Smooth muscle cell (in vitro differentiated cells): ENCODE results near the gene SNX11. TPM values are rescaled to one million over a fixed set of nuclear protein-coding genes. Genes with fewer than 3 reads are reported as not detected.

ENCODE experiments used
- DNase-seq: peaks from one replicate; lab custom pipeline; 2025; ENCODE audit not compliant: unreplicated experiment; lab: John Stamatoyannopoulos, UW
- H2AFZ ChIP-seq: fragments of 200-600 bp; sonication (generic); 2 replicates; pipeline ENCODE4 v1.6.0; 2016; ENCODE audit warnings: antibody characterized with exemption, low read depth, mild to moderate bottlenecking
- H3F3A ChIP-seq: fragments of 200-600 bp; sonication (generic); 2 replicates; pipeline ENCODE4 v1.6.0; 2017; ENCODE audit warnings: antibody characterized with exemption, low read depth
- H3K27ac ChIP-seq: fragments of 200-600 bp; sonication (generic); 2 replicates; pipeline ENCODE4 v1.5.1; 2016; ENCODE audit warnings: low read depth, mild to moderate bottlenecking
- H3K27me3 ChIP-seq: fragments of 200-600 bp; sonication (generic); 2 replicates; pipeline ENCODE4 v1.6.1; 2016; ENCODE audit warnings: low read depth, mild to moderate bottlenecking
- H3K36me3 ChIP-seq: fragments of 200-600 bp; sonication (generic); 2 replicates; pipeline ENCODE4 v1.5.1; 2016; ENCODE audit warnings: low read depth
- H3K4me1 ChIP-seq: fragments of 200-600 bp; sonication (generic); 2 replicates; pipeline ENCODE4 v1.5.1; 2016; ENCODE audit warnings: low read depth
- H3K4me2 ChIP-seq: fragments of 200-600 bp; sonication (generic); 2 replicates; pipeline ENCODE4 v1.6.0; 2016; ENCODE audit warnings: mild to moderate bottlenecking
- H3K4me3 ChIP-seq: fragments of 200-600 bp; sonication (generic); 2 replicates; pipeline ENCODE4 v1.5.1; 2016; ENCODE audit warnings: mild to moderate bottlenecking
- H3K79me2 ChIP-seq: fragments of 200-600 bp; sonication (generic); 2 replicates; pipeline ENCODE4 v1.6.0; 2016; ENCODE audit warnings: low read depth, mild to moderate bottlenecking
- H3K9ac ChIP-seq: fragments of 200-600 bp; sonication (generic); 2 replicates; pipeline ENCODE4 v1.6.0; 2016; ENCODE audit warnings: low read depth
- H3K9me3 ChIP-seq: fragments of 200-600 bp; sonication (generic); replicated peaks from 2 replicates; pipeline ENCODE4 v1.5.1; 2016; ENCODE audit warnings: low read depth
- H4K20me1 ChIP-seq: fragments of 200-600 bp; sonication (generic); 2 replicates; pipeline ENCODE4 v1.6.0; 2016; ENCODE audit warnings: low read depth
- WGBS: methylation state at CpG from one replicate; pipeline ENCODE4 v1.1.7; 2016; ENCODE audit warnings: low lambda C conversion rate; 5-methylcytosine and 5-hydroxymethylcytosine counted together
- polyA plus RNA-seq: library from polyadenylated mRNA; unstranded; fragments of >200 nt; fragmentation: Nextera tagmentation; extraction: Ambion mirVana; gene quantifications from 2 replicates; pipeline ENCODE4 v1.2.1, GENCODE V29; 2016
- total RNA-seq: library from RNA; depleted of rRNA; stranded (reverse); fragments of >200 nt; gene quantifications from 2 replicates; pipeline ENCODE4 v1.2.3, GENCODE V29; 2014
- TF ChIP-seq, protein P1 (sequence below): fragments of 200-600 bp; sonication (generic); IDR thresholded peaks from 2 replicates; pipeline ENCODE4 v1.5.1; 2017; ENCODE audit warnings: borderline replicate concordance, mild to moderate bottlenecking, antibody characterized with exemption; ENCODE audit not compliant: insufficient read depth, poor library complexity, severe bottlenecking

Gene SNX11
- total and polyA plus RNA-seq, 2 experiments from 2014 or later: 15.3 to 22.9 TPM

DNA sequence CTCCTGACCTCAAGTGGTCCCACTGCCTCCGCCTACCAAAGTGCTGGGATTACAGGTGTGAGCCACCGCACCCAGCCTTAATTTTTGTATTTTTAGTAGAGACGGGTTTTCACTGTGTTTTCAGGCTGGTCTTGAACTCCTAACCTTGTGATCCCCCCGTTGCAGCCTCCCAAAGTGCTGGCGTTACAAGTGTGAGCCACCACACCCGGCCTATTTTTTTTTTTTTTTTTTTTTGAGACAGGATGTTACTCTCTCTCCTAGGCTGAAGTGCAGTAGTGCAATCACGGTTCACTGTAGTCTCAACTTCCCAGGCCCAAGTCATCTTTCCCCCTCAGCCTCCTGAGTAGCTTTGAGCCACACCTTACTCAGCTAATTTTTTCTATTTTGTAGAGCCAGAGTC is 3.1 kb upstream of the SNX11 start:
- Histone ChIP-seq H3K36me3 (no peaks in the 10 kb centered on the region), H3K9me3 (no peaks in the 10 kb centered on the region), H3F3A (peaks cover 15% of the 10 kb centered on the region), H3K27ac (no peak overlapping the region), H3K9ac (no peak overlapping the region), H3K4me1 (peaks cover 16% of the 10 kb centered on the region), H3K4me3 (no peak overlapping the region), H3K79me2 (peaks cover 29% of the 10 kb centered on the region), H2AFZ (no peak overlapping the region), H3K4me2 (no peak overlapping the region), H3K27me3 (no peaks in the 10 kb centered on the region), H4K20me1 (peaks cover 9% of the 10 kb centered on the region)
- DNase-seq: no peak
- whole genome bisulfite sequencing: 92% methylated on average over 6 of the region's 7 CpGs
- TF ChIP-seq, protein P1, sequence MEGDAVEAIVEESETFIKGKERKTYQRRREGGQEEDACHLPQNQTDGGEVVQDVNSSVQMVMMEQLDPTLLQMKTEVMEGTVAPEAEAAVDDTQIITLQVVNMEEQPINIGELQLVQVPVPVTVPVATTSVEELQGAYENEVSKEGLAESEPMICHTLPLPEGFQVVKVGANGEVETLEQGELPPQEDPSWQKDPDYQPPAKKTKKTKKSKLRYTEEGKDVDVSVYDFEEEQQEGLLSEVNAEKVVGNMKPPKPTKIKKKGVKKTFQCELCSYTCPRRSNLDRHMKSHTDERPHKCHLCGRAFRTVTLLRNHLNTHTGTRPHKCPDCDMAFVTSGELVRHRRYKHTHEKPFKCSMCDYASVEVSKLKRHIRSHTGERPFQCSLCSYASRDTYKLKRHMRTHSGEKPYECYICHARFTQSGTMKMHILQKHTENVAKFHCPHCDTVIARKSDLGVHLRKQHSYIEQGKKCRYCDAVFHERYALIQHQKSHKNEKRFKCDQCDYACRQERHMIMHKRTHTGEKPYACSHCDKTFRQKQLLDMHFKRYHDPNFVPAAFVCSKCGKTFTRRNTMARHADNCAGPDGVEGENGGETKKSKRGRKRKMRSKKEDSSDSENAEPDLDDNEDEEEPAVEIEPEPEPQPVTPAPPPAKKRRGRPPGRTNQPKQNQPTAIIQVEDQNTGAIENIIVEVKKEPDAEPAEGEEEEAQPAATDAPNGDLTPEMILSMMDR: no peak

DNA sequence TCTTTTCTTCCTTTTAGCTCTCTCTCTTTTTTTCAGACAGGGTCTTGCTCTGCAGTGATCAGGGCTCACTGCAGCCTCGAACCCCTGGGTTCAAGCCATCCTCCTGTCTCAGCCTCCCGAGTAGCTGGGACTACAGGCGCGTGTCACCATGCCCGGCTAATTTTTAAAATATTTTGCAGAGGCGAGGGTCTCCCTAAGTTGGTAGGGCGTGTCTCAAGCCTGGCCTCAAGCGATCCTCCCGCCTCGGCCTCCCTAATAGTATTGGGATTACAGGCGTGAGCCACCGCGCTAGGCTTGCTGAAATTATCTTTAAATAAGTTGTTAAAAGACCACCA is 797 bp upstream of the SNX11 start:
- Histone ChIP-seq H3K27ac (peak overlapping the region; percentile 61), H3K27me3 (no peaks in the 10 kb centered on the region), H3K4me2 (peak overlapping the region; percentile 91), H3K9me3 (no peaks in the 10 kb centered on the region), H3K36me3 (no peaks in the 10 kb centered on the region), H2AFZ (peak overlapping the region; percentile 99), H3K4me3 (peak overlapping the region; percentile 95), H3K4me1 (peaks cover 8% of the 10 kb centered on the region), H3K79me2 (peaks cover 37% of the 10 kb centered on the region), H3F3A (peaks cover 4% of the 10 kb centered on the region), H3K9ac (peak overlapping the region; percentile 71), H4K20me1 (peaks cover 6% of the 10 kb centered on the region)
- 64% methylated on average over 13 of the region's 13 CpGs for WGBS
- TF ChIP-seq, protein P1: no peak
- no peak for DNase-seq

DNA sequence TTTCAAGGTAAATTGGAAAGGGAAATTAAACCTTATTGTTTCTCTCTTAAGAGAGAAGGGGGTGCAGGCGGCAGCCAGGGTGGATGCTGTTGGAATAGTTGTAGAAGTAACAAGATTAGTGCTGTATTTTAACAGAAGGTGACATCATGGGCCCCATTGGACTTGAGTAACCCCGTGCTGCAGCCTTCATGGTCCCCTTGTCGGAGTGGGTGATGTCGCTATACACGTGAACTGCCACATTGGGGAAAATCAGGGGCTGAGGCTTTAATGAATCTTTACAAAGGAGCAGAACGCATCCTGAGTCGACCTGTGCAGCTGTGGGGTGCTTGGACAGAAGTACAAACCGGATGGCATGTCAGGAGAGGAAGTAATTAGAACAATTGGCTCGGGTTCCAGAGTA is 3.2 kb downstream of the SNX11 start:
- TF ChIP-seq, protein P1: no peak
- Histone ChIP-seq H2AFZ (no peak overlapping the region), H3K4me2 (no peak overlapping the region), H3K27ac (no peak overlapping the region), H4K20me1 (peaks cover 6% of the 10 kb centered on the region), H3K27me3 (no peaks in the 10 kb centered on the region), H3F3A (peaks cover 4% of the 10 kb centered on the region), H3K9ac (no peak overlapping the region), H3K36me3 (no peaks in the 10 kb centered on the region), H3K79me2 (peaks cover 45% of the 10 kb centered on the region), H3K4me3 (no peak overlapping the region), H3K4me1 (peaks cover 8% of the 10 kb centered on the region), H3K9me3 (no peaks in the 10 kb centered on the region)
- DNase-seq: no peak
- 92% methylated on average over 9 of the region's 9 CpGs for WGBS

DNA sequence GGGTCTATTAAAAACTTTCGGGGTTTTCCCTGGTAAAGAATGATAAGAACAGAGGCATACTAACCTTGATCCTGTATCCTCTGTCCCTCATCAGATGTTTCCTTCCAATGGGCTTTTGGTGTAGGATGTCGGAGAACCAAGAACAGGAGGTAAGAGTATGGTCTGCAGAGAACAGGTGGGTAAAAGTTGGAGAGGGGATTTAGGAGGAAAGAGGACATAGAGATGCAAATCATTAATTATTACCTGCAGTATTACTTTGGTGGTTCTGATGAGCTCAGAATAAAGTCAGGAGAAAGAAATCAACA is 4.3 kb downstream of the SNX11 start:
- Histone ChIP-seq H3K4me2 (no peak overlapping the region), H3K79me2 (peaks cover 45% of the 10 kb centered on the region)
- no peak for DNase-seq

More for the DNA sequence above, 4.3 kb downstream of the SNX11 start:
- no peak overlapping the region for H3K27ac ChIP-seq
- peaks cover 8% of the 10 kb centered on the region for H3K4me1 ChIP-seq
- TF ChIP-seq, protein P1: no peak
- no peaks in the 10 kb centered on the region for H3K27me3 ChIP-seq
- WGBS: 93% methylated on average over 2 of the region's 2 CpGs
- H3K4me3 ChIP-seq: no peak overlapping the region
- H3K36me3 ChIP-seq: no peaks in the 10 kb centered on the region
- H3K9ac ChIP-seq: no peak overlapping the region
- H3F3A ChIP-seq: peaks cover 2% of the 10 kb centered on the region
- H4K20me1 ChIP-seq: peaks cover 6% of the 10 kb centered on the region
- no peaks in the 10 kb centered on the region for H3K9me3 ChIP-seq
- no peak overlapping the region for H2AFZ ChIP-seq
